Hippocampal formation (tissue), 2 donors: ENCODE measurements around the gene ORC6.

Experiments used
- DNase-seq, 2 donors: peaks; one replicate each; lab custom pipeline; 2025; lab: John Stamatoyannopoulos, UW

Gene ORC6

DNA sequence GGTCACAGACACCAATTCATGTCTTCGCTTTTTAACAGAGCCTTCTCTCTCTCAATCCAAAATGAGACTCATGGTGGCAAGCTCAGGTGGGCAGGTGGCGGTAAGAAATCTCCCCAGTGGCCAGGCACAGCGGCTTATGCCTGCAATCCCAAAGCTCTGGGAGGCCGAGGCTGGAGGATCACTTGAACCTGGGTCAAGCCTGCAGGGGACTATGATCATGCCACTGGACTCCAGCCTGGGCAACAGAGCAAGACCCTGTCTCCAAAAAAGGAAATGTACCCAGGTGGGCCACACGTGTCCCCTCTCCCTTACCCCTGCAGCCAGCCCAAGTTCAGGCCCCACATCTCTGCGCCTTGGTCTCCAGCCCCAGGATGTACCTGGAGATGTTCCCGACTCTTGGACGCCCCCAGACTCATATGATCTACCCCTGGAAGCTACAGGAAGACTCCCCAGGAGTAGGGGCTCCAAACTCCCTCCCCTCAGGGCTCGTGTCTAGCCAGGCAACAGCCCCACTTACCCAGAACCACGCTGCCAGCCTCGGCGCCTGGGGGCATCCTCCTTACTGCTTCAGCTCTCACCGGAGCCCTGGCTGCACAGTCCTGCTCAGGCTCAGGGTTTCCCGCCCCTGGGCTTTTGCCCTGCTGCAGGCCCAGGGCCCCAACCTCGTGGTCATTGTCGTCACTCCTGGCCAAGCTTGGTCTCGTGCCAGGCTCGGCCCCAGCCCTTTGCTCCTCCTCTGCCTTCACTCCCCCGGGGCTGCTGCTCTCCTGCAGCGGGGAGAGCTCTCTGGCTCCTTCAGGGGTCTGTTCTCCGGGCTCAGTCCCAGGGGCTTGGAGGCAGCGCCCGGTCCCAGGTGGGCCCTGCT is 42.5 kb downstream of the ORC6 start:
- no peak for DNase-seq

DNA sequence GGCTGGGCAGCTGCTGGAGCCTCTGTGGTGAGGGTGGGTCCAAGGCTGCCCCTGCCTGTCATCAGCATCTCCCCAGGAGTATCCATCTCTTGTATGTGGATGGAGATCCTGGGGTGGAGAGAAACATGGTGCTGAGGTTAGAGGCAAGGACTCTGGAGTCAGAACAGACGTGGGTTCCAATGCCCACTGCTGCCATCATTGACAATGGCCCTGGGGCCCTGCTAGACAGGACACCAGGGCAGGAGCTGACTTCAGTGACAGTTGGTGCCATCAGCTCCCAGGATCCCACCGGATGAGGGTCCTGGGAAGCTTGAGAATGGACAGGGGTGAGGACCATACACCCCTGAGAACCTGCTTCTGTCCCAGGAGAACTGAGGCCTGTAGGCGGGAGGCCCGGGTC is 43.1 kb downstream of the ORC6 start:
- DNase-seq = no peak

DNA sequence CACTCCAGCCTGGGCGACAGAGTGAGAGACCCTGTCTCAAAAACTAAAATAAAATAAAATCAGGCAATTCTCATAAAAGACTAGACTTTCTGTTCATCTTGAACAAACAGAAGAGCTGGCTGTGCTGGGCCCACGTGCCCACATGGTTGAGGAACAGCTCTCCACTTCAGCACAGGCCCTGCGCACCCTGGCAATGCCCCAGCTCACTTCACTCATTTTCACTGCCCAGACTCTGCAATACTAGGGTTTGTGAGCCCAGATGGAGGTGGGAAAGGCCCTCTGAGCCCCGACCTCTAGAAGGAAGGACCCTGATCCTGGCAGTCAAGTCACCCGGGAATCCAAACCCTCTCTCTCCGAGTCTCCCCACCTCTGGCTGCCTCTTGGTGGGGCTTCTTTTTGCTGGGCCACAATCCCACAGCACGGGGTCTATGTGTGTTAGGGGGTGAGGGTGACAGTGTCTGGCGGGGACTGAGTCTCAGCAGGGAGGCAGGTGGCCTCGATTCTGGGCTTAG is 43.9 kb downstream of the ORC6 start:
- no peak for DNase-seq

DNA sequence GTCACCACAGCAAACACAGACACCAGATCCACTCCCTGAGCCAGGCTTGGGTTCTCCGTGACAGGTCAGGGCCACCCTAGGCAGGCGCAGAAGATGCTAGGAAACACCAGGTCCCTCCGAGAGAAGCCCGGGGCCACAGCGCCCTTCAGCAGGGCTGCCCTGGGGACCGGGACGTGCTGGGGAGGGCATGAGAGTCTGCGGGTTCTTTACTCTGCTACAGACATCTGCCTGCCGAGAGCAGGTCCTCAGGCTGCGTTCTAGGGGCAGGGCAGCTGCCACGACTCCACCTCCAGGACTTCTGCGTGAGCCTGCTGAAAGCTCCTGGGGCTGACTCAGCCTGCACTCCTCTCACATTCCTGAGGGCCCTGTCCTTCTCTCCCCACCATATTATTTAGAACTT is 47.2 kb downstream of the ORC6 start:
- DNase-seq = no peak

DNA sequence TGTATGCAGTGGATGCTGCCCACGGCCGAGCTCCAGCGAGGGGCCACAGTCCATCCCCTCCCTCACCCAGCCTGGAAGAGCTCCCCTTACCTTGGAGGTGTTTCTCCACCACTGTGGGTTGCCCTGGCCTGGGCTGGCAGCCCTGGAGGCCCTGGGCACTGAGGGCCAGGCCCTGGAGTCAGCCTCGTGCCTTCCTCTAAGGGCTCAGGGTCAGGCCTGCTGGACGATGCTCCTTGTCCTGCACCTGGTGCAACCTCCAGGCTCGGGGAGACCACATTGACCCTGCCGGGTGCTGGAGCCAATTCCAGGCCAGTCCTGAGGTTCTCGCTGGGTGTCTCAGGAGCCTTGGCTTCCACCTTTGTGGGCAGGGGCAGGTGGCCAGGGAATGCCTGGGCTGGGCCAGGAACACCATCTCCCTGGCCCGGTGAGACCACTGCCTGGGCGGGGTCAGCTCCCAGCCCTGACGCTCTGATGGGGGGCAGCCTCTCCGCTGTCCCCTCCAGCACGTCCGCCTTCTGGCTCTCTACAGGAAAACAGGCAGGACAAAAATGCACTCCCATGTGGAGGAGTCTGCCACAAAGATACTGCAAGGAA is 48.3 kb downstream of the ORC6 start:
- no peak for DNase-seq

DNA sequence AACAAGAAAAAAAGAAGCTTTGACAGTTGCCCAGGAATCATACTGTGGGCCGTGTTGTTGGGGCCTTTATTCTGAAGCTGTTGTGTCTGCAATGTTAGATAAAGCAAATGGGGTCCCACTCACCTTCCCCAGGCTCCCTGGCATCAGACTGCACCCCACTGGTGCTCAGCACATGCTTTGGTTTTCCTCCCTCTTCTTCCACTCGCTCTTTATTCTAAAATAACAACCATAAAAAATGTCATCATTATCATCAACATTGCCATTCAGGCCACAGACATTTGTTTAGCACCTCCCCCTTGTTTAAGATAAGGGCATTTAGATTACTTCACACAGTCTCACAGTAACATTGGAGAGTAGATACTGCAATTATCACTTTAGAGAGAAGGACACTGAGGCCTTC is 50.5 kb downstream of the ORC6 start:
- no peak for DNase-seq

DNA sequence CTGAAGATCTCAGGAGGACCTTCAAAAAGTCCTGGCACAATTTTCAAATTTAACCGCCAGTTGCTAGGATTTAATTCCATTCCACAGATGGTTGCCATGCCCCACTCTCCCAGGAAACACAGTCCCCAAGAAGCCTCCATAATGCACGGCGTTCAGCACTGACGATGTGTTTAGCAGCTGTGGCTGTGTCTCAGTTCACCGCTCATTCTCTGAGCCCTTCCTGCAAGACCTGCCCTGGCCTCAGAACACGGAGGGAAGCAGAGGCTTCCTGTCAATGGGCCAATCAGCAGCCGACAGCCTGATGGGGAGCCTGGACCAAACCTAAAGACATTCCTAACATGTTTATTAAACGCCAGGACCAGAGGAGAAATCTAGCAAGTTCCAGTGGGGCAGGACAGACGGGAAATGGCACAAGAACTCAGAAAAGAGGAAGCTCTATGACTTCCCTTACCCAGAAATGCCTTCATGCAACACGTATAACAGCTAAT is 53.8 kb downstream of the ORC6 start:
- no peak for DNase-seq

DNA sequence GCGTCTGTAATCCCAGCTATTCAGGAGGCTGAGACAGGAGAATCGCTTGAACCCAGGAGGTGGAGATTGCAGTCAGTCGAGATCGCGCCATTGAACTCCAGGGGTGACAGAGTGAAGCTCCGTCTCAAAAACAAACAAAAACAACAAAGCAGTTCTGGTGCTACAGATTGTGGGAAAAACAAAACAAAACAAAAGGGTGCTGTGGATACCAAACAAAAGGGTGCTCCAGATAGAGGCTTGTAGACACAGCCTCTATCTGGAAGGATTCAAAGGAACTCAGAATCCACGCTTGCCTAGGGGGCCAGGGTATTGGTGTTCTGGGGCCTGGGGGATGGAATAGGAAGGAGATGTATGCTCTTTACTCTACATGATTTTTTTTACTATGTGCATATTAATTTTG is 56.2 kb downstream of the ORC6 start:
- no peak for DNase-seq

DNA sequence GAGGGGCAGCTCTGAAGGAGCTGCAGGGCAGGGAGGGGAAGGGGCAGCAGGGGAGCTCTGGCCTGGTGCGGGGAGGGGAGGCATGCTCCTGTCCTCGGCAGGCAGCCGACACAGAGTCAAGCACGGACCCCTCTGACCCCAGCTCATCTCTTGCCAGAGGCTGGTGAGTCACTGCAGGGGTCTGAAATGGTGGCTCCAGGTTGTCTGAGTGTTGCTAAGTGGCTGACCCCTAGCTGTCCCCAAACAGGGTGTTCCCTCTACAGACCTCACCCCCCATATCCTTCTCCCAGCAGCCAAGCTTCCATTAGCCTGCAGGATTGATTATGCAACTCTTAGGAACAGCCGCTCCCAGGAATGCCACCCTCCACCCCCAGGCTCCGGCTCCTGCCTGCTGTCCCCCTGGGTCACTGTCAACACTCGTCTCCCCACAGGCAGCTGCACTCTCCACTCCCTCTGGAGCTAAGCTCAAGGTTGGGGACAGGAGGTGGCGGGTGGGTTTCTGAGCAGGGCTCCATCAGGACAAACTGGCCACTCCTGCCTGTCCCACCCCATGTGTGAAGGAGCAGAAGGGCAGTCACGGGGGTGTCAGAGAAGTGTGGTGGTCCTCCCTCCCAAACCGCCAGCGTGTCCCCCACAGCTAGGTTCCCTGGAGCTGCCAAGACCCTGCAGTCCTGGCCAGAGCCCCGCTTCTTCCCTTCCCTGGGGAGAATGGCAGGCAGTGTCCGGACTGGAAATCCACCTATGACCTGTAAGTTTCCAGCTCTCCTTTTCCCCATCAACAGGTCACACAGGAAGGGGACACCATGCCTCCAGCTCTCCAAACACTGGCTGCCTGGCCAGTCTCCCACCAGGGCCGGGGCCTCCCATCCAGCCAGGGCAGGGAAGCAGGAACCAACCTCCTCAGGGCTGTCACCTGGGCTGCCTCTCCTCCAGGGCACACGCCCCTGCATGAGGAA is 57.6 kb downstream of the ORC6 start:
- DNase-seq = no peak
